HG02642 (cell line): ENCODE measurements around the gene IDE.
"Not testable (repeated sequence)": the region's sequence is repeated elsewhere in the genome, so short reads cannot be mapped to it uniquely, and the experiment has no call there.

ENCODE experiments used
- ATAC-seq: cut with Tn5 transposase; IDR thresholded peaks from one replicate; pipeline ENCODE4 v1.9.1; 2021; ENCODE audit warnings: mild to moderate bottlenecking; ENCODE audit not compliant: unreplicated experiment, poor library complexity

Gene IDE

DNA sequence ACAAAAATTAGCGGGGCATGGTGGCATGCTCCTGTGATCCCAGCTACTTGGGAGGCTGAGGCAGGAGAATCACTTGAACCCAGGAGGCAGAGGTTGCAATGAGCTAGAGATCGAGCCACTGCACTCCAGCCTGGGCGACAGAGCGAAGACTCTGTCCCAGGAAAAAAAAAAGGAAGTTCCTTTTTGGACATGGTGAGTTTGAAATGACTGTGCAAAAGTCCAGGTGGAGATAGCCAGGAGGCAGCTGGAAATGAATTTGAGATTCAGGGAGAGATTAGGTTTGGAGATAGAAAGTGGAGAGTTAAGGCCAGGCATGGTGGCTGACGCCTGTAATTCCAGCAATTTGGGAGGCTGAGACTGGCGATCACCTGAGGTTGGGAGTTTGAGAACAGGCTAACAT is 143.8 kb downstream of the IDE start:
- no peak for ATAC-seq

DNA sequence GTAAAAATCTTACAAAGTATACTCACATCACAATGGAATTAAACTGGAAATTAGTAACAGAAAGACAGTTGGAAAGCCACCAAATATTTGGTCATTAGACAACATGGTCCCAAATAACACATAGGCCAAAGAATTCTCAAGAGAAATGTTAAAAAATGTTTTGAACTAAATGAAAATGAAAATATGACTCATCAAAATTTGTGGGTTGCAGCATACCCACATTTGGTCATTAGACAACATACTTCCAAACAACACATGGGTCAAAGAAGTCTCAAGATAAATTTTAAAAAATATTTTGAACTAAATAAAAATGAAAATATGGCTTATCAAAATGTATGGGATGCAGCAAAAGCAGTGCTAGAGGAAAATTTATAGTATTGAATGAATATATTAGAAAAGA is 152.3 kb downstream of the IDE start:
- no peak for ATAC-seq

DNA sequence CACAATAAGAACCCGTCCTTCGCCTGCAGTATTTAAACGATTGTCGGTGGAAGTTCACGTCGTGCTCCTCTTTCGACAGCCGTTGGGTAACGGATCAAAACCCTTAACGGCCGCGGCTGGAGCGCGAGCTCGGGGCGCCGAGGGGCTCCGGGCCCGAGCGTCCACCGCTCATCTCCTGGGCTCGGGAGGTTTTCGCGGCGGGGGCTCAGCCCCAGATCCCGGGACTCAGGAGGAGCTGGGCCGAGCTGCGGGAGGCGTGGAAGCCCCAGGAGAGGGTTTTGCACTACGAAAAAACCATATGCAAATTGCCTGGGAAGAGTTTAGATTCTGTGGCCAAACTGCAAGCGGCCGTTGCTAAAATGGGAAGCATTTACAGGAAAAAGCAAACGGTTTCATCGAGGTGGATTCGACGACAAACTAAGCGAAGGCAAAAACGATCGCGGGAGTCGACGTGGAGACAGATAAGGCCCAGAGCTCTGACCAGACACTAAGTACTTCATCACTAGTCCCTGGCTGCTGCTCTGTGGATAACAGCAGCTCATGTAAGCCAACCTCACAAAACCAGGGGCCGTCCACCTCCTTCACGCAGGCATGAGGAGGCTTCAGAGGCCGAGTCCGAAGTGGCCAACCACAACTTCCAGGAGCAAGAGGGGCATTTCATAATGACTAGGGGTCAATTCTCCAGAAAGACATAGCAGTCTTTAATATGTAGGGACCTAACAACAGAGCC is 153.2 kb downstream of the IDE start:
- ATAC-seq, result no peak

DNA sequence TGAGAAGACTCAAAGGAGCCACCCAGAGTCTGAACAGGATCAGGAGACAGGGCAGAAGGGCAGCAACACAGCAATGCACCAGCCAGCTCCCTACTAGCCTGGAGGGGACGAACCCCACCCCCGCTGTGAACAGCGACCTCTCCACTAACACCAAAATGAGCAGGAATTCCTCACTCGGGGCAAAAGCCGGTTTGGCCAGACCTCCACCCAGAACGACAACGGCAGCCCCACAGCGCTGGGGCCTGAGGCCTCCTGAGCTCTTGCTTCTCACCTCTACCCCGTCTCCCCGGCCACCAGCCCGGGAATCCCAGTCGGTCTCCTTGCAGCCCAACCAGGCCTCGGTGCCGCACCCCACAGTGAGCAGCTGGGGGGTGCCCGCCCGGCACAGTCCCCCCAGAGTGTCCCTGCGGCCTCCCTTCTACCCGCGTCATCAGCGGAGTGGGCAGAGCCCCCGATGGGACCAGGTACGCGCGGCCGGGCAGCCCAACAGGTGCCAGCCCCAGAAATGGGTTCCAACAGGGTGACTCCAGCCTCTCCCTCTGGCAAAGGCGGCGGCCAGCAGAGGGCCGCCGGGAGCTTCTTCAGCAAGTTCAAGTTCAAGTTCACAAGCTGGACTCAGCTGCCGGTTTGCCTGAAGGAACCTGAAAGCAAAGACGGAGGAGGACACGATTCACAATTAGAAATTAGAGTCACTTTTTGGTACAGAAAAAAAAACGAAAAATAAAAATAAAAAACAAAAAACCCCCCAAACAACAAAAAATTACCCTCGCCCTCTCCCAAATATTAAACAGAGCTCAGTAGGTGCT is 153.9 kb downstream of the IDE start:
- no peak for ATAC-seq

DNA sequence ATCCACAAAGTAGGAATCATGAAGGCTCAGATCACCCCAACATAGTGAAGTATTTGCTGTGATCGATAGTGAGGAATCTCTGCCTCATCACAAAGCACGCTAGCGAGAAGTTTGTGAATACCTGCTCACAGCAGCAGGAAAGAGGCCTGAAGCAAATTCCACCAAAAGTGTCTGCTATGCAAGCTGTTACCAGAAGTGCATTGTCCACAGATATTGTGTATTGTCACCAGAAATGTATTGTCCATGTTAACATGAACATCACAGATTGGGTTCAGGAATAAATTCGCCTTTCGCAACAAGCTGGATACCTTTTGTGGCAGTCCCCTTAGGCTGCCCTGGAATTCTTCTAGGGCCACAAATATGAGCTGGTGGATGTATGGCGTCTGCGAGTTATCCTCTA is 155.0 kb downstream of the IDE start:
- ATAC-seq, result no peak

DNA sequence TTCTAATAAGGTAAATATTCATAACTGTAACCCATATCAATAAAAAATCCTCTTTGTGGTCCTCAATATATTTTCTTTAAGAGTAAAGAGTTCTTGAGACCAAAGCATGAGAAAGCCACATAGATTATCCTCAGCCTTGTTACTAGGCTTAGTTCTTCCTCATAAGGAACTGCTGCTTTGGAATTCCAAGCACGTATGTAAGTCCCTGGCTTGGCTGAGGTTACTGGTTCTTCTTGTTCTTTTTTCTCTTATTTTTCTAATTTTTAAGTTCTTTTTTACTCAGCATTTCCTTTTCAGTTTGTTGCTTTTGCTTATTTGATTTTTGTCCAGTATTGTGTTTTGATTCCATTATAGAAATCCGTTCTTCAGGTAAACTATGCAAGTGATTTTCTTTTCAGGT is 155.7 kb downstream of the IDE start:
- no peak for ATAC-seq

DNA sequence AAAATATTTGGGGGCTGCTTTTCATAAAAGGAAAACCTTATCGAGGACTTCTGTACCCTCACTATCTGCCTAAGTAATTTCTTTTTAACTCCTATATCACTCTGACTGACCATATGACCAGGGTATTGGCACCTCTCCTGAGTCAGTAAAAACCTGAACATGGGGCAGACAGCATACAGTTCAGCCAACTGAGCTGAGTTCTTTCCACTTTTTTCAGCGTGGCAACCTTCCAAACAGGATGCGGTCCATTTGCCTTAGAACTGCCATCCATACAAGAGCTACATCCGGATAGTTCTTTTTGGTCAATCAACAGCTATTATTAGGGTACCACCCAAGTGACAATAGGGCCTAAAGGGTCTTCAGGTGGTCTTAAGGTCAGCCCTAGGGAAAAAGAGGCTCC is 160.4 kb downstream of the IDE start:
- no peak for ATAC-seq

DNA sequence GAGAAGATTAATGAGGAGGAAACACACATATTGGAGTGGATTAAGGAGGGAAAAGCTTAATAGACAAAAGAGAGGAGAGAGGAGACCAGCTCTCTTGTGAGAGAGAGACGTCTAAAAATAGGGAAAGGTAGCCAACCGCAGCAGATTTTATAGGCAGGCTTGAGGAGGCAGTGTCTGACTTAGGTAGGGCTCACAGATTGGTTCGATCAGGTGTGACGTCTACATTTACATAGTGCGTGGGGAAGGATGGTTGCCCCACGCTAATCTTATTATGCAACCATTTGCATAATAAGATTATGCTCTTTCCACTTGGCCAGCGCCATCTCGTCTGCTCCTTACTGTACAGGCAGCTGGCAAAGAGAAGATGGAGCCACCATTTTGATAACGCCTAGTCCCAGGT is 160.9 kb downstream of the IDE start:
- no peak for ATAC-seq

DNA sequence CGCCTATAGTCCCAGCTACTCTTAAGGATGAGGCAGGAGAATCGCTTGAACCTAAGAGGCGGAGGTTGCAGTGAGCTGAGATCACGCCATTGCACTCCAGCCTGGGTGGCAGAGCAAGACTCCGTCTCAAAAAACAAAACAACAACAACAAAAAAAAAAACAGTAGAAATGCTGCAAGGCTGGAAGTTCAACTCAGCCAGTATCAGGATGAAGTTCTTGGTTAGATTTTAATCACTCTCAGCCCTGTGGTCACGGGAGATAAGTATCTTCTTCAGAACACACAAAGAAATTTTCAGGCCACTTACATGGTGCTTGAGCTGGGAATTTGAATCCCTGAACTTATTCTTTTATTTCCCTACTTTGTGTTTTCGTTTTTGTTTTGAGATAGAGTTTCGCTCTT is 162.5 kb downstream of the IDE start:
- ATAC-seq, result no peak

DNA sequence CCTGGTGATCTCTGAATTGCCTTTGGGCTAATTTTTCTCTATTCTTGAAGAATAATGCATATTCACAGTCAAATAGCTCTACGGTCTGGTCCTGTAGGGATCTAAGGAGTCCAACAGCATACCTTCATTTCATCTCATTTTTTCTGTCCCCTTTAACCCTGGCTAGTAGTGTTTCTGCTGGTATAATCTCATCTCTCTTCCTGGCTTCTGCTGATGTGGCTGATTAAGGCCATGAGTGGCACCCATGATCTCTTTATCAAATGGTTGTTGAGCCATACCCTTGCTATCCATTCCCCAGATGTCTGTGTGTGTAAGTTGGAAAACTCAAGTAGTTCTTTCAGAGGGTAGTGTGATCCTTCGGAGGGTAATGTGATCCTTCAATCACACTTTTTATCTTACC is 163.4 kb downstream of the IDE start:
- no peak for ATAC-seq

DNA sequence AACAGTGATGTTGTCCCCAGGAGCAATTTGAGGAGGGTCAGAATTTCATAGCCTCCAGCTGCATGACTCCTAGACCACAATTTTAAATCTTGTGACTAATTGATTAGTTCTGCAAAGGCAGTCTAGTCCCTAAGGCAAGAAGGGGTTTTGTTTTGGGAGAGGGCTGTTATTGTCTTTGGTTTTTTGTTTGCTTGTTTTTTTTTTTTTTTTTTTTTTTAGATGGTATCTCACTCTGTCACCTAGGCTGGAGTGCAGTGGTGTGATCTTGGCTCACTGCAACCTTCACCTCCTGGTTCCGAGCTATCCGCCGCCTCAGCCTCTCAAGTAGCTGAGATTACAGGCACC is 165.9 kb downstream of the IDE start:
- no peak for ATAC-seq

DNA sequence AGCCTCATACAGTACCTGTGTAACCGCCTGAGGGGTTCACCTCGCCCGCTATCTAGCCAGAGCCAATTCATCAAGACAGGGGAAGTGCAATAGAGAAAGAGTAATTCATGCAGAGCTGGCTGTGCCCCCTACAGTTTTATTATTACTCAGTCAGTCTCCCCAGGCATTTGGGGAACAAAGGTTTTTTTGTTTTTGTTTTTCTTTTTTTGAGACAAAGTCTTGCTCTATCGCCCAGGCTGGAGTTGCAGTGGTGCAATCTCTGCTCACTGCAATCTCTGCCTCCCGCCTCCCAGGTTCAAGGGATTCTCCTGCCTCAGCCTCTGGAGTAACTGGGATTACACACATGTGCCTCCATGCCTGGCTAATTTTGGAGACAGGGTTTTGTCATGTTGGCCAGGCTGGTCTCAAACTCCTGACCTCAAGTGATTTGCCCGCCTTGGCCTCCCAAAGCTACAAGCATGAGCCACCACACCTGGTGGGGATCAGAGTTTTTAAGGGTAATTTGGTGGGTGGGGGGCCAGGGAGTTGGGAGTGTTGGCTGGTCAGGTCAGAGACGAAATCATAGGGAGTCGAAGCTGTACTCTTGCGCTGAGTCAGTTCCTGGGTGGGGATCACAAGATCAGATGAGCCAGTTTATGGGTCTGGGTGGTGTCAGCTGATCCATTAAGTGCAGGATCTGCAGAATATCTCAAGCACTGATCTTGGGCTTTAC is 166.4 kb downstream of the IDE start:
- ATAC-seq, result no peak

DNA sequence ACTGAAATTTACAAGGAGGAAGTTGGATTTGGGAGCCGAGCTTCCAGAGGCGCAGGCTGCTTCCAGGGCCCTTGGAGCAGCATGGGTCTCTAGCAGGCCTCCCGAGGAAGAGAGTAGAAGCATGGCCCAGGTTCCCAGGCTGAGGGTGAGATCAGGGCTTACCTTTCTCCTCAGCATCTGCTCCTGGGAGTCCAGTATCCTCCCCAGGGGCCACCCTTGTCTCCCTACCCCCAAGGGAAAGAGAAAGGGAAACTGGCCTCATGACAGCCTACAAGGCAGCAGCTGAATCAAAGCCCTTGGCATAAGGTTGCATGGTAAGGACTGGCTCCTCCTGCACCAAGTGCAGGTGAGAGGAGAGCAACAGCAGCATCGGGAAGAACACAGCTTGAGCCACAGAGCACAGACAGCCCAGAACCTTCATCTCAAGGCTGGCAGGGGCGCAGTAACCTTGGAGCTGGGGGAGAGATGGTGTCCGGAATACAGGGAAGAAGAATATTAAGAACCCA is 168.4 kb downstream of the IDE start:
- ATAC-seq, result no peak

DNA sequence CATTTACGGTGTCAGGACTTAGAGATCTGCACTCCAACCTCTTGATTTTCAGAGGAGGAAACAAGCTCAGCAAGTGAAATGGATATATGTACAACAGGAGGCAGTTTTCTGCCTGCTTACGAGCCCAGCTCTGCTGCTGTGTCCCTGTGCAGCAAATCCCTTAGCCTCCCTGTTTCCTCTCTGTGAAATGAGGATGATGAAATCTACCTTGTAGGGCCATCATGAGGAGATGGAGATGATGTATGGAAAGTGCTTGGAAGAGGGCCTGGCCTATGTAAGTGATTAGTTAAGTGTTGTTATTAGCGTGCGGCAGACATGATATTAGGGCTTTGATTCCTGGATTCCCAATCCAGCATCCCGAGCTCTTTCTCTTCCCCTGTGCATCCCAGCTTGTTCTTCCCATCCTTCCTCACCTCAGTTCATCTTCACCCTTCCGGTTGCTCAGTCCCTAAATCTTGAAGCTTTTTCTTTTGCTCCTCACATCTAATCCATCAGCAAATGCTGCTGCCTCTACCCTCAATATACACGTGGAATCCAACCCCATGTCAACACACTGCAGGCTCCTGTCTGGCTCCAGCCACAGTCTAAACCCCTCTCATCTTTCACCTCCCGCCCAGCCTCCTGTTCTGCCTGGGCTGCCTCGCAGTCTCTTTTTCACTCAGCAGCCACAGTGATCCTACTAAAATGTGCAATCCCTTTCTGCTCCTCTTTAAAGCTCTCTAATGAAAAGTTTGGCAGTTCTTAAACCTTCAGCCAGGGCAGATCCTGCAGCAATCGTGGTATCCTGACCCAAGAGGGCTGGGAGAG is 169.1 kb downstream of the IDE start:
- ATAC-seq, result no peak

DNA sequence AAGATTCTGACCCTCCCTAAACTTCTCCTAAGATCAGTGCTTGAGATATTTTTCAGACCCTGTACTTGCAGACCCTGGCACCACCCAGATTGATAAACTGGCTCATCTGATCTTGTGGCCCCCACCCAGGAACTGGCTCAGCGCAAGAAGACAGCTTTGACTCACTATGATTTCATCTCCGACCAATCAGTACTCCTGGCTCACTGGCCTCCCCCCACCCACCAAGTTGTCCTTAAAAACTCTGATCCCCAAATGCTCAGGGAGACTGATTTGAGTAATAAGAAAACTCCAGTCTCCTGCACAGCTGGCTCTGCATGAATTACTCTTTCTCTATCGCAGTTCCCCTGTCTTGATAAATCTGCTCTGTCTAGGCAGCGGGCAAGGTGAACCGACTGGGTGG is 171.7 kb downstream of the IDE start:
- ATAC-seq, result not testable (repeated sequence)
